ENCODE results near the gene ADGRG7.

DNA sequence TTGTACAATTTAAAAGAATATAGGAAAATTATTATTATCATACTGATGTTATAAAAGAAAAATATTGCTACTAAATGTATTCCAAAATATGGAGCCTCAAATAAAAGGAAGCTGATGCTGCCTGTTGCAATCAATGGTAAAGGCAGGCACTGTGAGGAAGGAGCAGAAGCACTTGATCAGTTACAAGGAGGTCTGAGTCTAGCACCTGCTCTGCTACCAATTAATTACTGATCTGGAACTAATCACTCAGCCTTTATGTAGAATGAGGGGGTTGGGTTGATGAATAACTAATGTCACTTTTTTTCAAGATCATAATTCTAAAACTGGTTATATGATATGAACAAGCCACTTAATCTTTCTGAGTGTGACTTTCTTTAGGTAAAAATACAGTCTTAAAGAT, 5.5 kb downstream of the ADGRG7 start:
- TF ChIP-seq, protein P1, sequence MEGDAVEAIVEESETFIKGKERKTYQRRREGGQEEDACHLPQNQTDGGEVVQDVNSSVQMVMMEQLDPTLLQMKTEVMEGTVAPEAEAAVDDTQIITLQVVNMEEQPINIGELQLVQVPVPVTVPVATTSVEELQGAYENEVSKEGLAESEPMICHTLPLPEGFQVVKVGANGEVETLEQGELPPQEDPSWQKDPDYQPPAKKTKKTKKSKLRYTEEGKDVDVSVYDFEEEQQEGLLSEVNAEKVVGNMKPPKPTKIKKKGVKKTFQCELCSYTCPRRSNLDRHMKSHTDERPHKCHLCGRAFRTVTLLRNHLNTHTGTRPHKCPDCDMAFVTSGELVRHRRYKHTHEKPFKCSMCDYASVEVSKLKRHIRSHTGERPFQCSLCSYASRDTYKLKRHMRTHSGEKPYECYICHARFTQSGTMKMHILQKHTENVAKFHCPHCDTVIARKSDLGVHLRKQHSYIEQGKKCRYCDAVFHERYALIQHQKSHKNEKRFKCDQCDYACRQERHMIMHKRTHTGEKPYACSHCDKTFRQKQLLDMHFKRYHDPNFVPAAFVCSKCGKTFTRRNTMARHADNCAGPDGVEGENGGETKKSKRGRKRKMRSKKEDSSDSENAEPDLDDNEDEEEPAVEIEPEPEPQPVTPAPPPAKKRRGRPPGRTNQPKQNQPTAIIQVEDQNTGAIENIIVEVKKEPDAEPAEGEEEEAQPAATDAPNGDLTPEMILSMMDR (IDR thresholded peaks at IDR 0.05 in 8 of 11, conservative IDR thresholded peaks at IDR 0.05 in 3 of 11) = no peak
- TF ChIP-seq POLR2A (IDR thresholded peaks at IDR 0.05) = no peak

Data from spleen (tissue), 7 donors.